Astrocyte (in vitro differentiated cells and primary cell): ENCODE results near the gene LARP6.

Experiments
- EZH2 ChIP-seq: IDR thresholded peaks from 2 replicates; pipeline ENCODE4 v1.6.1; 2012; ENCODE audit warnings: mild to moderate bottlenecking, low read length, inconsistent platforms; ENCODE audit not compliant: insufficient read depth
- TF ChIP-seq, protein P1 (sequence below): IDR thresholded peaks from 2 replicates; pipeline ENCODE4 v1.5.1; 2011; ENCODE audit warnings: low read depth, mild to moderate bottlenecking, inconsistent platforms, low read length, moderate library complexity; ENCODE audit not compliant: insufficient read depth

GRCh38 chr15:70823196-70823595 is 30.8 kb downstream of the LARP6 start:
- TF ChIP-seq, protein P1, sequence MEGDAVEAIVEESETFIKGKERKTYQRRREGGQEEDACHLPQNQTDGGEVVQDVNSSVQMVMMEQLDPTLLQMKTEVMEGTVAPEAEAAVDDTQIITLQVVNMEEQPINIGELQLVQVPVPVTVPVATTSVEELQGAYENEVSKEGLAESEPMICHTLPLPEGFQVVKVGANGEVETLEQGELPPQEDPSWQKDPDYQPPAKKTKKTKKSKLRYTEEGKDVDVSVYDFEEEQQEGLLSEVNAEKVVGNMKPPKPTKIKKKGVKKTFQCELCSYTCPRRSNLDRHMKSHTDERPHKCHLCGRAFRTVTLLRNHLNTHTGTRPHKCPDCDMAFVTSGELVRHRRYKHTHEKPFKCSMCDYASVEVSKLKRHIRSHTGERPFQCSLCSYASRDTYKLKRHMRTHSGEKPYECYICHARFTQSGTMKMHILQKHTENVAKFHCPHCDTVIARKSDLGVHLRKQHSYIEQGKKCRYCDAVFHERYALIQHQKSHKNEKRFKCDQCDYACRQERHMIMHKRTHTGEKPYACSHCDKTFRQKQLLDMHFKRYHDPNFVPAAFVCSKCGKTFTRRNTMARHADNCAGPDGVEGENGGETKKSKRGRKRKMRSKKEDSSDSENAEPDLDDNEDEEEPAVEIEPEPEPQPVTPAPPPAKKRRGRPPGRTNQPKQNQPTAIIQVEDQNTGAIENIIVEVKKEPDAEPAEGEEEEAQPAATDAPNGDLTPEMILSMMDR, result no peak
- TF ChIP-seq EZH2, result no peak
